Measurements from ENCODE around the gene ATP6AP2.

- TF ChIP-seq EP300 (IDR thresholded peaks at IDR 0.05; ENCODE audit: borderline replicate concordance) (no peak), REST (IDR thresholded peaks at IDR 0.05; ENCODE audit: low read depth) (no peak), ZBTB7A (IDR thresholded peaks at IDR 0.05; ENCODE audit: low read depth) (no peak), MAX (IDR thresholded peaks at IDR 0.05) (no peak), RAD21 (IDR thresholded peaks at IDR 0.05; ENCODE audit: low read depth) (no peak), CREB1 (IDR thresholded peaks at IDR 0.05; ENCODE audit: low read depth) (no peak), EGR1 (IDR thresholded peaks at IDR 0.05) (no peak), TAF1 (IDR thresholded peaks at IDR 0.05; ENCODE audit: low read depth) (no peak), USF1 (IDR thresholded peaks at IDR 0.05) (no peak), CEBPB (IDR thresholded peaks at IDR 0.05) (no peak), FOXM1 (IDR thresholded peaks at IDR 0.05; ENCODE audit: borderline replicate concordance, low read depth) (no peak)
Observed at GRCh38 chrX:40653535-40653934, 72.8 kb downstream of the ATP6AP2 start.

Measured in Ishikawa (cell line).